Measurements from ENCODE around the gene EXOC4. TPM values are rescaled to one million over a fixed set of nuclear protein-coding genes. Genes with fewer than 3 reads are reported as not detected.

The EXOC4 gene
- total and polyA plus RNA-seq, 2 donors (not counting 1 experiment from before 2014, with no cell fraction given) = 79.6 to 158 TPM

DNA sequence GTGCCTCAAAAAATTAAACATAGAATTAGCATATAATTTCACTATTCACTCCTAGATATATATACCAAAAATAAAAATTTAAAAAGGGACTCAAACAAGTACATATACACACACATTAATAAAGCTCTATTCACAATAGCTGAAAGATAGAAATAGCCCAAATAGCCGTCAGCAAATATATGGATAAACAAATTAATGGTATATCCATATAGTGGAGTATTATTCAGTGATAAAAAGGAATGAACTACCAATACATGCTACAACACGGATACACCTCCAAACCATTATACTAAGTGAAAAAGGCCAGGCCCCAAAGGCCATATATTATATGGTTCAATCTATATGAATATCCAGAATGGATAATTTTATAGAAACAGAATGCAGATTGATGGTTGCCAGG lies 459.7 kb downstream of the EXOC4 start:
- no peak overlapping the region for H3K27ac ChIP-seq (ENCODE audit: insufficient read depth, low read length)
- H2AFZ ChIP-seq (ENCODE audit: low read length) = no peak overlapping the region
- H3K27me3 ChIP-seq (ENCODE audit: control insufficient read depth, insufficient read depth, low read length) = no peaks in the 10 kb centered on the region
- no peak for TF ChIP-seq EZH2 (IDR thresholded peaks at IDR 0.05; ENCODE audit: low read length, missing control alignments)
- TF ChIP-seq, protein P1, sequence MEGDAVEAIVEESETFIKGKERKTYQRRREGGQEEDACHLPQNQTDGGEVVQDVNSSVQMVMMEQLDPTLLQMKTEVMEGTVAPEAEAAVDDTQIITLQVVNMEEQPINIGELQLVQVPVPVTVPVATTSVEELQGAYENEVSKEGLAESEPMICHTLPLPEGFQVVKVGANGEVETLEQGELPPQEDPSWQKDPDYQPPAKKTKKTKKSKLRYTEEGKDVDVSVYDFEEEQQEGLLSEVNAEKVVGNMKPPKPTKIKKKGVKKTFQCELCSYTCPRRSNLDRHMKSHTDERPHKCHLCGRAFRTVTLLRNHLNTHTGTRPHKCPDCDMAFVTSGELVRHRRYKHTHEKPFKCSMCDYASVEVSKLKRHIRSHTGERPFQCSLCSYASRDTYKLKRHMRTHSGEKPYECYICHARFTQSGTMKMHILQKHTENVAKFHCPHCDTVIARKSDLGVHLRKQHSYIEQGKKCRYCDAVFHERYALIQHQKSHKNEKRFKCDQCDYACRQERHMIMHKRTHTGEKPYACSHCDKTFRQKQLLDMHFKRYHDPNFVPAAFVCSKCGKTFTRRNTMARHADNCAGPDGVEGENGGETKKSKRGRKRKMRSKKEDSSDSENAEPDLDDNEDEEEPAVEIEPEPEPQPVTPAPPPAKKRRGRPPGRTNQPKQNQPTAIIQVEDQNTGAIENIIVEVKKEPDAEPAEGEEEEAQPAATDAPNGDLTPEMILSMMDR (conservative IDR thresholded peaks at IDR 0.05 in 1 of 2, IDR thresholded peaks at IDR 0.05 in 1 of 2; ENCODE audit: low read depth in 1 of 2, low read length in 2 of 2) = no peak
- no peak for DNase-seq (ENCODE audit: low read depth in 2 of 2)
- H3K4me2 ChIP-seq (ENCODE audit: extremely low read depth, insufficient read depth, low read length) = no peak overlapping the region
- no peak overlapping the region for H3K9ac ChIP-seq (ENCODE audit: insufficient read depth, low read length)
- H4K20me1 ChIP-seq (ENCODE audit: control insufficient read depth, extremely low read depth, insufficient read depth, low read length) = no peaks in the 10 kb centered on the region
- no peaks in the 10 kb centered on the region for H3K4me1 ChIP-seq (ENCODE audit: control insufficient read depth, extremely low read depth, insufficient read depth, low read length)
- no peak overlapping the region for H3K4me3 ChIP-seq (replicated peaks in 1 of 4; ENCODE audit: control extremely low read depth in 1 of 4, insufficient read depth in 1 of 4, low read depth in 3 of 4, low read length in 4 of 4)
- no peaks in the 10 kb centered on the region for H3K9me3 ChIP-seq (ENCODE audit: control insufficient read depth, insufficient read depth, low read depth, low read length)
- H3K36me3 ChIP-seq (ENCODE audit: control insufficient read depth, insufficient read depth, low read length) = no peaks in the 10 kb centered on the region
- H3K79me2 ChIP-seq (ENCODE audit: control insufficient read depth, insufficient read depth, low read length) = no peaks in the 10 kb centered on the region

DNA sequence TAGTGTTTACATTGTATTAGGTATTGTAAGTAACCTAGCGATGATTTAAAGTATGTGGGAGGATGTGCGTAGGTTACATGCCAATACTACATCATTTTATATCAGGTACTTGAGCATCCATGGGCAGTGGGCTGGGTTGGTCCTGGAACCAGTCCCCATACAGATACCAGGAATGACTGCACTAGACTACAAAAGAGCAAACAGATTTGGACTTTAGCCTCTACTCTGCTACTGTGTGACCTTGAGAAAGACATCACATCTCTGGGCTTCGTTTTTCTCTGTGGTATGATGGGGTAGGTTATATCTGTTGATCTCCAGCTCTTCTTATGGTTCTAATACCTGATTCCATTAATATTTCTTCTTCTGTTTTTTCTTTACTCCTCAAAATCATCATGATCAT lies 461.8 kb downstream of the EXOC4 start:
- DNase-seq (ENCODE audit: low read depth in 2 of 2) = no peak
- no peak for TF ChIP-seq EZH2 (IDR thresholded peaks at IDR 0.05; ENCODE audit: low read length, missing control alignments)
- TF ChIP-seq, protein P1 (conservative IDR thresholded peaks at IDR 0.05 in 1 of 2, IDR thresholded peaks at IDR 0.05 in 1 of 2; ENCODE audit: low read depth in 1 of 2, low read length in 2 of 2) = no peak
- H3K9me3 ChIP-seq (ENCODE audit: control insufficient read depth, insufficient read depth, low read depth, low read length) = no peaks in the 10 kb centered on the region
- no peaks in the 10 kb centered on the region for H3K36me3 ChIP-seq (ENCODE audit: control insufficient read depth, insufficient read depth, low read length)
- H3K79me2 ChIP-seq (ENCODE audit: control insufficient read depth, insufficient read depth, low read length) = no peaks in the 10 kb centered on the region
- no peak overlapping the region for H3K4me3 ChIP-seq (replicated peaks in 1 of 4; ENCODE audit: control extremely low read depth in 1 of 4, insufficient read depth in 1 of 4, low read depth in 3 of 4, low read length in 4 of 4)
- H3K9ac ChIP-seq (ENCODE audit: insufficient read depth, low read length) = no peak overlapping the region
- H4K20me1 ChIP-seq (ENCODE audit: control insufficient read depth, extremely low read depth, insufficient read depth, low read length) = no peaks in the 10 kb centered on the region
- H3K27ac ChIP-seq (ENCODE audit: insufficient read depth, low read length) = no peak overlapping the region
- no peak overlapping the region for H2AFZ ChIP-seq (ENCODE audit: low read length)
- H3K27me3 ChIP-seq (ENCODE audit: control insufficient read depth, insufficient read depth, low read length) = no peaks in the 10 kb centered on the region
- H3K4me2 ChIP-seq (ENCODE audit: extremely low read depth, insufficient read depth, low read length) = no peak overlapping the region
- no peaks in the 10 kb centered on the region for H3K4me1 ChIP-seq (ENCODE audit: control insufficient read depth, extremely low read depth, insufficient read depth, low read length)

DNA sequence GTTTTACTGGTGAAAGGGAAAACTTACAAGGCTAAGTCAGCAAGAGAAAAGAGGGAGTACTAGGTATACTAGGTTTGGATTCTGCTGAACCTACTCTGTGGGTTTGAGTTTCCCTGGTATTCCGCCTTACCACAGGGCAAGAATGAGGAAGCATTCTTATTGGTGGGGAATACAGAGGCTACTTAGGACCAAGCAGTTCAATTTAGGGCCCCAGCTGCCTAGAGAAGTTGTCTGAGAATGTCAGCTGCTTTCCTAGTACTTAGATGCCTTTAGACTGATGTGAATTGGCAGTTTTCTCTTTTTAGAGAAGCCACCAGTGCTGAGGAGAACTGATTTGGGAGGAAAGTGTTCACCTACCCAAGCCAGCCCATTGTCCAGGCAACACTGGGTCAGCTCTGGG lies 465.3 kb downstream of the EXOC4 start:
- Histone ChIP-seq H3K79me2 (ENCODE audit: control insufficient read depth, insufficient read depth, low read length) (no peaks in the 10 kb centered on the region), H3K4me1 (ENCODE audit: control insufficient read depth, extremely low read depth, insufficient read depth, low read length) (no peaks in the 10 kb centered on the region), H3K4me3 (replicated peaks in 1 of 4; ENCODE audit: control extremely low read depth in 1 of 4, insufficient read depth in 1 of 4, low read depth in 3 of 4, low read length in 4 of 4) (no peak overlapping the region), H2AFZ (ENCODE audit: low read length) (no peak overlapping the region), H3K27ac (ENCODE audit: insufficient read depth, low read length) (no peak overlapping the region), H3K9me3 (ENCODE audit: control insufficient read depth, insufficient read depth, low read depth, low read length) (no peaks in the 10 kb centered on the region), H4K20me1 (ENCODE audit: control insufficient read depth, extremely low read depth, insufficient read depth, low read length) (no peaks in the 10 kb centered on the region), H3K27me3 (ENCODE audit: control insufficient read depth, insufficient read depth, low read length) (no peaks in the 10 kb centered on the region), H3K9ac (ENCODE audit: insufficient read depth, low read length) (no peak overlapping the region), H3K36me3 (ENCODE audit: control insufficient read depth, insufficient read depth, low read length) (no peaks in the 10 kb centered on the region), H3K4me2 (ENCODE audit: extremely low read depth, insufficient read depth, low read length) (no peak overlapping the region)
- no peak for DNase-seq (ENCODE audit: low read depth in 2 of 2)
- TF ChIP-seq, protein P1 (conservative IDR thresholded peaks at IDR 0.05 in 1 of 2, IDR thresholded peaks at IDR 0.05 in 1 of 2; ENCODE audit: low read depth in 1 of 2, low read length in 2 of 2) = no peak
- no peak for TF ChIP-seq EZH2 (IDR thresholded peaks at IDR 0.05; ENCODE audit: low read length, missing control alignments)

Data from fibroblast of lung (primary cell).